PC-3 (cell line): ENCODE data around the gene CLDN18. TPM values are rescaled to one million over a fixed set of nuclear protein-coding genes. Genes with fewer than 3 reads are reported as not detected.
A peak's percentile ranks its signal among the peaks of the same experiment; 100 is the strongest.

Experiments
- ATAC-seq: fragments of 200-7000 bp; cut with Tn5 transposase; 2 replicates; pipeline ENCODE4 v1.9.1; 2020; ENCODE audit warnings: mild to moderate bottlenecking, moderate library complexity
- BruUV-seq: library from RNA; stranded (reverse); fragments of 400-500 nt; replicated peaks from 2 replicates; lab custom pipeline; 2021; lab: Mats Ljungman, UMichigan
- CTCF ChIA-PET: fragments of 300-600 bp; sonication (Branson Sonifier 250); formaldehyde crosslinking; loops from one replicate; lab custom pipeline; 2022; ENCODE audit warnings: antibody characterized with exemption; lab: Charles Lee
- POLR2A ChIA-PET: fragments of 300-600 bp; sonication (Branson Sonifier 250); formaldehyde crosslinking; loops from one replicate; lab custom pipeline; 2022; ENCODE audit warnings: antibody characterized with exemption; ENCODE audit not compliant: unreplicated experiment; lab: Charles Lee
- DNase-seq: peaks from one replicate; pipeline ENCODE4 v3.0.0-alpha.2; 2015
- H2AFZ ChIP-seq: fragments of 300-600 bp; sonication (generic); 2 replicates; pipeline ENCODE4 v1.6.0; 2016; ENCODE audit warnings: antibody characterized with exemption, low read length
- H3F3A ChIP-seq: fragments of 300-600 bp; sonication (generic); one replicate; pipeline ENCODE4 v1.6.0; 2017; ENCODE audit warnings: antibody characterized with exemption, low read length, control low read depth, mild to moderate bottlenecking; ENCODE audit not compliant: unreplicated experiment
- H3K27ac ChIP-seq: fragments of 300-600 bp; sonication (generic); 2 replicates; pipeline ENCODE4 v1.5.1; 2016; ENCODE audit warnings: mild to moderate bottlenecking, low read length
- H3K27me3 ChIP-seq: fragments of 300-600 bp; sonication (generic); 2 replicates; pipeline ENCODE4 v1.6.1; 2016; ENCODE audit warnings: low read length, mixed read lengths
- H3K36me3 ChIP-seq: fragments of 300-600 bp; sonication (generic); 2 replicates; pipeline ENCODE4 v1.6.1; 2016; ENCODE audit warnings: low read depth, mixed run types, low read length, mixed read lengths
- H3K4me1 ChIP-seq: fragments of 300-600 bp; sonication (generic); 2 replicates; pipeline ENCODE4 v1.5.1; 2016; ENCODE audit warnings: low read length; ENCODE audit not compliant: insufficient read depth
- H3K4me2 ChIP-seq: fragments of 300-600 bp; sonication (generic); 2 replicates; pipeline ENCODE4 v1.6.0; 2016; ENCODE audit warnings: low read length
- H3K4me3 ChIP-seq: fragments of 300-600 bp; sonication (generic); 2 replicates; pipeline ENCODE4 v1.5.1; 2016; ENCODE audit warnings: mild to moderate bottlenecking, low read length, mixed read lengths
- H3K79me2 ChIP-seq: fragments of 300-600 bp; sonication (generic); 2 replicates; pipeline ENCODE4 v1.6.1; 2017; ENCODE audit warnings: low read length, mixed read lengths
- H3K9ac ChIP-seq: fragments of 300-600 bp; sonication (generic); 2 replicates; pipeline ENCODE4 v1.6.0; 2016; ENCODE audit warnings: mild to moderate bottlenecking, low read length
- H3K9me2 ChIP-seq: fragments of 300-600 bp; sonication (generic); replicated peaks from 2 replicates; pipeline ENCODE4 v1.6.1; 2016; ENCODE audit warnings: mixed run types, low read length, mixed read lengths
- H3K9me3 ChIP-seq: fragments of 300-600 bp; sonication (generic); 2 replicates; pipeline ENCODE4 v1.6.1; 2016; ENCODE audit warnings: low read length, mixed read lengths
- H4K20me1 ChIP-seq: fragments of 300-600 bp; sonication (generic); 2 replicates; pipeline ENCODE4 v1.6.1; 2016; ENCODE audit warnings: low read length, mixed read lengths
- EZH2 ChIP-seq: fragments of 300-600 bp; sonication (generic); IDR thresholded peaks from one replicate; pipeline ENCODE4 v1.6.1; 2017; ENCODE audit warnings: antibody characterized with exemption, mild to moderate bottlenecking, low read length; ENCODE audit not compliant: unreplicated experiment
- EZH2phosphoT487 ChIP-seq: fragments of 300-600 bp; sonication (generic); IDR thresholded peaks from 2 replicates; pipeline ENCODE4 v1.6.1; 2018; ENCODE audit warnings: mild to moderate bottlenecking, antibody characterized with exemption, low read length, borderline replicate concordance
- intact Hi-C: fragments of 100-400 bp; cut with micrococcal nuclease; formaldehyde crosslinking; loops from 2 replicates; pipeline ENCODE4 v1.9.0; 2023
- total RNA-seq: library from RNA; depleted of rRNA; stranded (reverse); fragments of >200 nt; gene quantifications from 2 replicates; pipeline ENCODE4 v1.2.3, GENCODE V29; 2014
- TF ChIP-seq, protein P1 (sequence below): fragments of 300-600 bp; sonication (generic); conservative IDR thresholded peaks from 2 replicates; pipeline ENCODE4 v1.5.1; 2017; ENCODE audit warnings: antibody characterized with exemption, low read depth, mild to moderate bottlenecking, low read length

Gene CLDN18
- total RNA-seq, 1 experiment from 2014 or later = not detected

DNA sequence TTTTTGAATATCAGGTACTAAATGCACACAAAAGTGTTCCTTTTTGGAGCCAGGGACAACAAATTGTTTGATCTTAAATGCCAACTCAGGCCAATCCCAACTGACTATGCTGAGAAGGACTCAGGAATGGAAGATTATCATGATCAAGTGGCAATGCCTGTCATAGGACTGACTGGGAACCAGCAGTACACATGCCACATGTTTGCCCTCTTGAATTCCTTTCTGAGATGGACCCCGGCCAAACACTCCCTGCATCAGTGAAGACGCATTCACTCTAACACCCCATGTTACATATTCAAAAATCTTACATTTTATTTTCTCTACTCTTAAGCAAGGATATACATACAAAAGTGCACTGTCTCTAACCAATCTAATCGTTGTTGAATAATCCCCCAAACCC, 36.1 kb downstream of the CLDN18 start:
- Histone ChIP-seq H3K9me3 (no peaks in the 10 kb centered on the region), H3F3A (no peaks in the 10 kb centered on the region), H3K79me2 (no peaks in the 10 kb centered on the region), H3K36me3 (no peaks in the 10 kb centered on the region), H3K4me2 (no peak overlapping the region), H3K9ac (no peak overlapping the region), H3K4me3 (no peak overlapping the region), H3K27me3 (no peaks in the 10 kb centered on the region), H3K9me2 (no peaks in the 10 kb centered on the region), H3K27ac (no peak overlapping the region), H4K20me1 (no peaks in the 10 kb centered on the region), H3K4me1 (peaks cover 17% of the 10 kb centered on the region), H2AFZ (no peak overlapping the region)
- TF ChIP-seq EZH2 (no peak), EZH2phosphoT487 (no peak)
- TF ChIP-seq, protein P1, sequence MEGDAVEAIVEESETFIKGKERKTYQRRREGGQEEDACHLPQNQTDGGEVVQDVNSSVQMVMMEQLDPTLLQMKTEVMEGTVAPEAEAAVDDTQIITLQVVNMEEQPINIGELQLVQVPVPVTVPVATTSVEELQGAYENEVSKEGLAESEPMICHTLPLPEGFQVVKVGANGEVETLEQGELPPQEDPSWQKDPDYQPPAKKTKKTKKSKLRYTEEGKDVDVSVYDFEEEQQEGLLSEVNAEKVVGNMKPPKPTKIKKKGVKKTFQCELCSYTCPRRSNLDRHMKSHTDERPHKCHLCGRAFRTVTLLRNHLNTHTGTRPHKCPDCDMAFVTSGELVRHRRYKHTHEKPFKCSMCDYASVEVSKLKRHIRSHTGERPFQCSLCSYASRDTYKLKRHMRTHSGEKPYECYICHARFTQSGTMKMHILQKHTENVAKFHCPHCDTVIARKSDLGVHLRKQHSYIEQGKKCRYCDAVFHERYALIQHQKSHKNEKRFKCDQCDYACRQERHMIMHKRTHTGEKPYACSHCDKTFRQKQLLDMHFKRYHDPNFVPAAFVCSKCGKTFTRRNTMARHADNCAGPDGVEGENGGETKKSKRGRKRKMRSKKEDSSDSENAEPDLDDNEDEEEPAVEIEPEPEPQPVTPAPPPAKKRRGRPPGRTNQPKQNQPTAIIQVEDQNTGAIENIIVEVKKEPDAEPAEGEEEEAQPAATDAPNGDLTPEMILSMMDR = no peak
- ATAC-seq (no peak), DNase-seq (no peak)
- no TSS peak for BruUV-seq
- ChIA-PET POLR2A (no interaction called here), CTCF (no interaction called here)
- intact Hi-C loops = no loop called here

DNA sequence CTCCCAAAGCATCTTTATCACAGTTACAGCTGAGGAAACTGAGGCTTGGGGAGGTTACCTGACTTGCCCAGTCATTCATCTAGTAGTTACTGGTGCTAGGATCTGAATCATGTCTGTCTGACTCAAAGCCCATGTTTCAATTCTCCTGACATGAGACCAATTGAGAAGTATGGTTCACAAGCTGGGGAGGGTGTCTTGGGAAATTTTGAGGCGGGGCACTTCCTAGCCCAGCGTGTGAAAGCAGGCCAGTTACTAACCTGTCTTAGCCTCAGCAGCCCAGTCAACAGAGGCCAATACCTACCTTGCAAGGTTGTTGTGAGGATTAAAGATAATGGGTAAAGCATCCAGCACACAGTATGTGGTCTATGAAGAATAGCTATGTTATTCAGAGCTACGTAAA, 37.0 kb downstream of the CLDN18 start:
- no peak overlapping the region for H2AFZ ChIP-seq
- CTCF ChIA-PET = no interaction called here
- intact Hi-C loops = no loop called here

DNA sequence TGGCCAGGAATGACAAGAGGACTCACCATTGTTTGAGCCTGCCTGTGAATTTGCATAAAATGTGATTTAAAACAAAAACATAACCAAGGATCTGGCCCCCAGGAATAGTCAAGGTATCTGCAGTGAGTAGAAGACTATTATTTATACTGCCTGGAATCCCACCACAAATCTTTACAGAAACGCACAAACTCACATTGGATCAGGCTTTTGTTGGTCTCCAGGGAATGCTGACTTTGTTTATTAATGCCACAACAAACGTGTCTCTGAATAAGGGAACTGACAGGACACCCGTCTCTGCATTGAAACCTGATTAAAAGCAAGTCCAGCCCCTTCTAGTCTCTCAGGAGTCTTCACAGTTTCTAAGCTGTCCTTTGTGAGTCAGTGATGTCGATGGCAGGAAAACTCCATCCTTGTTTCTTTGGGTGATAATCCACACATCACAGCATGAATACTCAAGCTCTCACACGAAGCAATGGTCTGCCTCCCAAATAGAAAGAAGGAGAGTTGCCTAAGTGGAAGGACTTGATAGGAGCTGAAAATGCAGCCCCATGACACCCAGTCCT, 37.7 kb downstream of the CLDN18 start:
- TF ChIP-seq, protein P1 = no peak
- TF ChIP-seq EZH2 (no peak), EZH2phosphoT487 (no peak)
- no peaks in the 10 kb centered on the region for H3F3A ChIP-seq
- no peaks in the 10 kb centered on the region for H3K9me3 ChIP-seq
- H3K4me2 ChIP-seq = no peak overlapping the region
- no peak overlapping the region for H3K9ac ChIP-seq
- no peaks in the 10 kb centered on the region for H3K9me2 ChIP-seq
- ChIA-PET POLR2A (no interaction called here), CTCF (no interaction called here)
- no peak overlapping the region for H3K4me3 ChIP-seq
- no TSS peak for BruUV-seq
- no peaks in the 10 kb centered on the region for H3K27me3 ChIP-seq
- no peaks in the 10 kb centered on the region for H3K79me2 ChIP-seq
- ATAC-seq (no peak), DNase-seq (no peak)
- H3K27ac ChIP-seq = no peak overlapping the region
- no peak overlapping the region for H2AFZ ChIP-seq
- no peaks in the 10 kb centered on the region for H3K36me3 ChIP-seq
- peaks cover 11% of the 10 kb centered on the region for H3K4me1 ChIP-seq
- intact Hi-C loops = no loop called here
- H4K20me1 ChIP-seq = no peaks in the 10 kb centered on the region

More for the DNA sequence above, 37.0 kb downstream of the CLDN18 start:
- Histone ChIP-seq H3K4me3 (no peak overlapping the region), H4K20me1 (no peaks in the 10 kb centered on the region), H3K27me3 (no peaks in the 10 kb centered on the region), H3F3A (no peaks in the 10 kb centered on the region), H3K4me1 (peaks cover 15% of the 10 kb centered on the region), H3K27ac (no peak overlapping the region), H3K4me2 (no peak overlapping the region), H3K9me2 (no peaks in the 10 kb centered on the region), H3K36me3 (no peaks in the 10 kb centered on the region), H3K9me3 (no peaks in the 10 kb centered on the region), H3K79me2 (no peaks in the 10 kb centered on the region), H3K9ac (no peak overlapping the region)
- POLR2A ChIA-PET = no interaction called here
- no TSS peak for BruUV-seq
- no peak for TF ChIP-seq EZH2phosphoT487
- no peak for TF ChIP-seq EZH2
- TF ChIP-seq, protein P1 = no peak
- DNase-seq = peak; percentile 6
- no peak for ATAC-seq
